ENCODE measurements around the gene ZNF320. TPM values are rescaled to one million over a fixed set of nuclear protein-coding genes. Genes with fewer than 3 reads are reported as not detected.
"Not testable (repeated sequence)": the region's sequence is repeated elsewhere in the genome, so short reads cannot be mapped to it uniquely, and the experiment has no call there.

ZNF320 gene
- total and polyA plus RNA-seq, 2 experiments from 2014 or later = 13.6 to 32.3 TPM

DNA sequence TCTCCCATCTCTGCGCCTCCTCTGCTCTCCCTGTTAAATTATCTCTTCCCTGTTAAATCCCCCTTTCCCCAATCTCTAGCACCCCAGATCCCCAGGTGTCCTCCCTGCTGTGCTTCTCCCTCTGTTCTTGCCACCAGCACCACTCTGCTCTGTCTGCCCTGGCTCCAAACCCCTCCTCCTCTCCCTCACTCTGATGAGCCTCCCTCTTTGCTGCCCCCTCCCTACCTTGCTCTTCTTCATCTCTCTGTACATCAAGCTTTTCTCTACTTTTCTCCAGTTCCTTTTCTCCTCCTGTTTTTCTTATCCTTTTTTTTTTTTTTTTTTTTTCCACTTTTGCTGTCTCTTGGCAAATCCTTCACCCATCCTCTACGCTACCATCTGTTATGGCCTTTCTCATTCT is 44.1 kb upstream of the ZNF320 start:
- H3K27ac Mint-ChIP-seq = peak overlapping the region; percentile 97
- peaks cover 15% of the 10 kb centered on the region; the same call in 2 of the 3 replicates for H3K36me3 Mint-ChIP-seq (ENCODE audit: low read depth)
- peak overlapping the region; percentile 89 for H3K4me3 Mint-ChIP-seq
- ATAC-seq = peak; percentile 4; the same call in 1 of the 3 replicates
- H3F3A ChIP-seq (replicated peaks; ENCODE audit: low read depth); H3K36me3 ChIP-seq (ENCODE audit: insufficient read depth); H2AFZ ChIP-seq; H3K9me2 ChIP-seq (ENCODE audit: insufficient read depth); H3K9me3 Mint-ChIP-seq; H3K27ac ChIP-seq (ENCODE audit: low read depth); H4K20me1 ChIP-seq (replicated peaks; ENCODE audit: insufficient read depth); DNase-seq (ENCODE audit: low spot score); H3K27me3 Mint-ChIP-seq (ENCODE audit: insufficient read depth, low read depth, poor library complexity); H3K27me3 ChIP-seq (ENCODE audit: insufficient read depth): not testable (repeated sequence)
- Histone ChIP-seq H3K4me3 (peak overlapping the region; percentile 97), H3K4me1 (ENCODE audit: insufficient read depth) (peaks cover 30% of the 10 kb centered on the region), H3K79me2 (replicated peaks; ENCODE audit: insufficient read depth) (peaks cover 39% of the 10 kb centered on the region), H3K4me2 (peak overlapping the region; percentile 96)
- H3K4me1 Mint-ChIP-seq = peaks cover 41% of the 10 kb centered on the region

DNA sequence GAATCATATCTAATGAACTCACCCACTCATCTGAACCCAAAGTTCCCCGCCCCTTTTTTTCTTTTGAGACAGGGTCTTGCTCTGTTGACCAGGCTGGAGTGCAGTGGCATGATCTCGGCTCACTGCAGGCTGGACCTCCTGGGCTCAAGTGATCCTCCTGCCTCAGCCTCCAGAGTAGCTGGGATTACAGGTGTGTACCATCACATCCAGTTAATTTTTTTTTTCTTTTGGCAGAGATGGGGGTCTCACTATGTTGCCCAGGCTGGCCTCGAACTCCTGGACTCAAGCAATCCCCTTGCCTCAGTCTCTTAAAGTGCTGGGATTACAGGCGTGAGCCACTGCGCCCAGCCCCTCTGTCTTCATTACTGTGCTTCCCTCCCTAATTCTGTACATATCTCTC is 43.5 kb upstream of the ZNF320 start:
- H3K9me3 Mint-ChIP-seq; H3F3A ChIP-seq (replicated peaks; ENCODE audit: low read depth); H4K20me1 ChIP-seq (replicated peaks; ENCODE audit: insufficient read depth); H2AFZ ChIP-seq; H3K9me2 ChIP-seq (ENCODE audit: insufficient read depth); DNase-seq (ENCODE audit: low spot score); H3K27ac Mint-ChIP-seq; ATAC-seq; H3K27me3 ChIP-seq (ENCODE audit: insufficient read depth); H3K27ac ChIP-seq (ENCODE audit: low read depth); H3K36me3 ChIP-seq (ENCODE audit: insufficient read depth); H3K27me3 Mint-ChIP-seq (ENCODE audit: insufficient read depth, low read depth, poor library complexity): not testable (repeated sequence)
- H3K36me3 Mint-ChIP-seq (ENCODE audit: low read depth) = peaks cover 17% of the 10 kb centered on the region; the same call in 2 of the 3 replicates
- Histone ChIP-seq H3K4me2 (peak overlapping the region; percentile 96), H3K4me3 (peak overlapping the region; percentile 97), H3K4me1 (ENCODE audit: insufficient read depth) (peaks cover 30% of the 10 kb centered on the region), H3K79me2 (replicated peaks; ENCODE audit: insufficient read depth) (peaks cover 39% of the 10 kb centered on the region)
- peaks cover 38% of the 10 kb centered on the region for H3K4me1 Mint-ChIP-seq
- peak overlapping the region; percentile 89; the same call in 2 of the 3 replicates for H3K4me3 Mint-ChIP-seq

DNA sequence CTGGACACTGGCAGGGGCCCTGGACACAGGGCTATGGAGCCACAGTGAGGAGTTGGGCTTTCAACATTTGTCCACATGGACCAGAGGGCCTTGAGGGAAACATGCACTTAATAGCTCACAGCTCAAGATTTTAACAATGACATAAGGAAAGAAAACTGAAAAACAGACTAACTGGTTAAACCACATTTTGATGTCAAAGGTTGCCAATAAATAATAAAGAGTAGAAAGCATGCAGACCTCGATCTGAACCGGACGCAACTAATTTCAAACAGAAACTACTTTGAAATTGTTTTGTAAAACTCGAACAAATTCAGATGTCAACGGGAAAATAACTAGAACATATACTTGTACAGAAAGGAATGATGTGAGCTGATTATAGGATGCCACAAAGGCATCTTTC is 41.3 kb upstream of the ZNF320 start:
- no peak overlapping the region for H3K27ac Mint-ChIP-seq
- H3K79me2 ChIP-seq (replicated peaks; ENCODE audit: insufficient read depth) = peaks cover 48% of the 10 kb centered on the region
- ATAC-seq (no peak), DNase-seq (ENCODE audit: low spot score) (no peak)
- H3K9me2 ChIP-seq (ENCODE audit: insufficient read depth) = no peaks in the 10 kb centered on the region
- no peak overlapping the region for H3K27ac ChIP-seq (ENCODE audit: low read depth)
- no peak overlapping the region for H3K4me3 ChIP-seq
- peaks cover 6% of the 10 kb centered on the region for H3K27me3 Mint-ChIP-seq (ENCODE audit: insufficient read depth, low read depth, poor library complexity)
- peaks cover 6% of the 10 kb centered on the region for H3F3A ChIP-seq (replicated peaks; ENCODE audit: low read depth)
- H3K9me3 Mint-ChIP-seq = no peaks in the 10 kb centered on the region; the same call in 1 of the 3 replicates
- H4K20me1 ChIP-seq (replicated peaks; ENCODE audit: insufficient read depth) = peaks cover 12% of the 10 kb centered on the region
- H2AFZ ChIP-seq = no peak overlapping the region
- H3K4me3 Mint-ChIP-seq = peak overlapping the region; percentile 0; the same call in 1 of the 3 replicates
- peaks cover 11% of the 10 kb centered on the region for H3K4me1 ChIP-seq (ENCODE audit: insufficient read depth)
- H3K36me3 ChIP-seq (ENCODE audit: insufficient read depth) = 0 out of 2 replicates have a peak, but pooled peaks cover 5% of the 10 kb centered on the region
- no peaks in the 10 kb centered on the region for H3K27me3 ChIP-seq (ENCODE audit: insufficient read depth)
- peaks cover 23% of the 10 kb centered on the region; the same call in 2 of the 3 replicates for H3K36me3 Mint-ChIP-seq (ENCODE audit: low read depth)
- H3K4me2 ChIP-seq = no peak overlapping the region
- peaks cover 17% of the 10 kb centered on the region for H3K4me1 Mint-ChIP-seq
- TF ChIP-seq, protein P1, sequence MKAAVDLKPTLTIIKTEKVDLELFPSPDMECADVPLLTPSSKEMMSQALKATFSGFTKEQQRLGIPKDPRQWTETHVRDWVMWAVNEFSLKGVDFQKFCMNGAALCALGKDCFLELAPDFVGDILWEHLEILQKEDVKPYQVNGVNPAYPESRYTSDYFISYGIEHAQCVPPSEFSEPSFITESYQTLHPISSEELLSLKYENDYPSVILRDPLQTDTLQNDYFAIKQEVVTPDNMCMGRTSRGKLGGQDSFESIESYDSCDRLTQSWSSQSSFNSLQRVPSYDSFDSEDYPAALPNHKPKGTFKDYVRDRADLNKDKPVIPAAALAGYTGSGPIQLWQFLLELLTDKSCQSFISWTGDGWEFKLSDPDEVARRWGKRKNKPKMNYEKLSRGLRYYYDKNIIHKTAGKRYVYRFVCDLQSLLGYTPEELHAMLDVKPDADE (IDR thresholded peaks at IDR 0.05) = no peak
- TF ChIP-seq ZNF114 (CRISPR knock-in tag; IDR thresholded peaks at IDR 0.05) (no peak), REST (IDR thresholded peaks at IDR 0.05; ENCODE audit: unreplicated experiment) (no peak), STAT1 (IDR thresholded peaks at IDR 0.05; ENCODE audit: unreplicated experiment) (no peak), CTCF (conservative IDR thresholded peaks at IDR 0.05; ENCODE audit: low read depth in 2 of 2) (no peak), EZH2phosphoT487 (IDR thresholded peaks at IDR 0.05; ENCODE audit: unreplicated experiment) (no peak), ZNF331 (CRISPR knock-in tag; IDR thresholded peaks at IDR 0.05; ENCODE audit: low read depth) (no peak)

All from GM23338 (cell line).